ENCODE data around the gene PSMD1.

PSMD1 gene

DNA sequence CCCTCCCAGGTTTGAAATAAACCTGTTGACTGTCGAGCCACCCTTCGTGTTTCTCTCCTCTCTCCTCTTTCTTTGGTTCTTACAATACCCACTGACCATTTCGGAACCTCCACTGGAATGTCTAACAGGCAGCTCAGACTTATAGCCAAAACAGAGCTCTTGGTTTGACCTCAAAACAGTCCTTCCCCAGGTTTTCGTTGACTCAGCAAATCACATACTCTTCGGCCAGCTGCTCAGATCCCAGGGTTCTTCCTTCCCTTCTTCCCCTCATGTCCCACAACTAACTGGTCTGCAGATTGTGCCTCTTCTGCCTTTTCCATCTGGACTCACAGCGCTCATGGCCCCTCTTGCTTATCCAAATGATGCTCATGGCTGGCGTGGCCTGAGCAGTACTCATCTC, 146.4 kb downstream of the PSMD1 start:
- Histone ChIP-seq H3K36me3 (replicated peaks; ENCODE audit: low read depth, low read length) (no peaks in the 10 kb centered on the region), H3K9me3 (ENCODE audit: insufficient read depth, low read length) (no peaks in the 10 kb centered on the region), H3K79me2 (ENCODE audit: low read length) (no peaks in the 10 kb centered on the region), H3K9ac (ENCODE audit: low read length) (no peak overlapping the region), H3K4me2 (ENCODE audit: low read length) (no peak overlapping the region), H4K20me1 (ENCODE audit: insufficient read depth, low read length) (no peaks in the 10 kb centered on the region), H2AFZ (ENCODE audit: low read depth, low read length) (no peak overlapping the region), H3K27ac (ENCODE audit: low read length) (no peak overlapping the region), H3K4me1 (ENCODE audit: low read length) (peaks cover 4% of the 10 kb centered on the region), H3K4me3 (ENCODE audit: low read length) (no peak overlapping the region), H3K27me3 (ENCODE audit: low read depth, low read length) (no peaks in the 10 kb centered on the region)
- TF ChIP-seq, protein P1, sequence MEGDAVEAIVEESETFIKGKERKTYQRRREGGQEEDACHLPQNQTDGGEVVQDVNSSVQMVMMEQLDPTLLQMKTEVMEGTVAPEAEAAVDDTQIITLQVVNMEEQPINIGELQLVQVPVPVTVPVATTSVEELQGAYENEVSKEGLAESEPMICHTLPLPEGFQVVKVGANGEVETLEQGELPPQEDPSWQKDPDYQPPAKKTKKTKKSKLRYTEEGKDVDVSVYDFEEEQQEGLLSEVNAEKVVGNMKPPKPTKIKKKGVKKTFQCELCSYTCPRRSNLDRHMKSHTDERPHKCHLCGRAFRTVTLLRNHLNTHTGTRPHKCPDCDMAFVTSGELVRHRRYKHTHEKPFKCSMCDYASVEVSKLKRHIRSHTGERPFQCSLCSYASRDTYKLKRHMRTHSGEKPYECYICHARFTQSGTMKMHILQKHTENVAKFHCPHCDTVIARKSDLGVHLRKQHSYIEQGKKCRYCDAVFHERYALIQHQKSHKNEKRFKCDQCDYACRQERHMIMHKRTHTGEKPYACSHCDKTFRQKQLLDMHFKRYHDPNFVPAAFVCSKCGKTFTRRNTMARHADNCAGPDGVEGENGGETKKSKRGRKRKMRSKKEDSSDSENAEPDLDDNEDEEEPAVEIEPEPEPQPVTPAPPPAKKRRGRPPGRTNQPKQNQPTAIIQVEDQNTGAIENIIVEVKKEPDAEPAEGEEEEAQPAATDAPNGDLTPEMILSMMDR (IDR thresholded peaks at IDR 0.05; ENCODE audit: low read depth, low read length): no peak
- no peak for TF ChIP-seq EZH2phosphoT487 (IDR thresholded peaks at IDR 0.05; ENCODE audit: low read depth)

DNA sequence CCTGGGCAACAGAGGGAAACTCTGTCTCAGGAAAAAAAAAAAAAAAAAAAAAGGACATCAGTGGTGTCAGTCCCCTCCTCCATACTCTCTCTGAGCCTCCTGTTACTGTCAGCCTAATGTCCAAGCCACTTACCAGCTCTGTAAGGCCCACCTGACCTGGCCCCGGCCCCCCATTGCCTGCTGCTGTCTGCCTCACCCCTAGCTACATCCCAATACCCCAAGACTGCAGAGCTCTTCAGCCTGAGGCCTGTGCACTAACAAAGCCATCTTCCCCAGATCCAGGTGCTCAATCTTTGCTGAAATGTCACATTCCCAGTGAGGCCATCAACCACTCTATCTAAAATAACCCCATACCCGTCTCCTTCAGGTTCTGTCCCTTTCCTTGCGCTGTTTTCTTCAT, 147.5 kb downstream of the PSMD1 start:
- Histone ChIP-seq H3K36me3 (replicated peaks; ENCODE audit: low read depth, low read length) (no peaks in the 10 kb centered on the region), H3K27me3 (ENCODE audit: low read depth, low read length) (no peaks in the 10 kb centered on the region), H3K27ac (ENCODE audit: low read length) (no peak overlapping the region), H3K79me2 (ENCODE audit: low read length) (no peaks in the 10 kb centered on the region), H3K9ac (ENCODE audit: low read length) (no peak overlapping the region), H3K9me3 (ENCODE audit: insufficient read depth, low read length) (no peaks in the 10 kb centered on the region), H3K4me1 (ENCODE audit: low read length) (peaks cover 2% of the 10 kb centered on the region), H3K4me2 (ENCODE audit: low read length) (no peak overlapping the region), H4K20me1 (ENCODE audit: insufficient read depth, low read length) (no peaks in the 10 kb centered on the region), H3K4me3 (ENCODE audit: low read length) (no peak overlapping the region), H2AFZ (ENCODE audit: low read depth, low read length) (no peak overlapping the region)
- TF ChIP-seq EZH2phosphoT487 (IDR thresholded peaks at IDR 0.05; ENCODE audit: low read depth): no peak
- TF ChIP-seq, protein P1 (IDR thresholded peaks at IDR 0.05; ENCODE audit: low read depth, low read length): no peak

DNA sequence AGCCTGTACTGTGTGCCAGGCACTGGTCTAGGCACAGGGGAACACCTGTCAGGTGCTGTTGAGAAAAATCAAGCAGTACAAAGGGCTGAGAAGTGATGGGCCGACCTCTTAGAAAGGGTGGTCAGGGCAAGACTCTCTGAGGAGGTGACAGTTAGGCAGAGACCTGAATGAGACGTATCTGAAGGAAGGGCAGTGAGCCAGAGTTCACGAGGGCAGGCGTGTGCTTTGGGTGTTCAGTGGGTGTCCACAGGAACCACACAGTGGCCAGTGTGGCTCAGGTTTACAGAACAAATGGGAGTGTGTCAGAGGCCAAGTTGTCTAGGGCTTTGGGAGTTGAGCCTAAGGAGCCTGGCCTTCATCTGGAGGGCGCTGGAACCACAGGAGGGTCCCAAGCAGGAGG, 147.9 kb downstream of the PSMD1 start:
- no peaks in the 10 kb centered on the region for H3K36me3 ChIP-seq (replicated peaks; ENCODE audit: low read depth, low read length)
- no peaks in the 10 kb centered on the region for H3K9me3 ChIP-seq (ENCODE audit: insufficient read depth, low read length)
- no peaks in the 10 kb centered on the region for H3K4me1 ChIP-seq (ENCODE audit: low read length)
- no peak overlapping the region for H3K27ac ChIP-seq (ENCODE audit: low read length)
- no peak overlapping the region for H2AFZ ChIP-seq (ENCODE audit: low read depth, low read length)
- no peaks in the 10 kb centered on the region for H3K79me2 ChIP-seq (ENCODE audit: low read length)
- no peak overlapping the region for H3K4me2 ChIP-seq (ENCODE audit: low read length)
- no peak overlapping the region for H3K9ac ChIP-seq (ENCODE audit: low read length)
- H3K27me3 ChIP-seq (ENCODE audit: low read depth, low read length): no peaks in the 10 kb centered on the region
- H3K4me3 ChIP-seq (ENCODE audit: low read length): no peak overlapping the region
- no peak for TF ChIP-seq EZH2phosphoT487 (IDR thresholded peaks at IDR 0.05; ENCODE audit: low read depth)
- TF ChIP-seq, protein P1 (IDR thresholded peaks at IDR 0.05; ENCODE audit: low read depth, low read length): no peak
- no peaks in the 10 kb centered on the region for H4K20me1 ChIP-seq (ENCODE audit: insufficient read depth, low read length)

DNA sequence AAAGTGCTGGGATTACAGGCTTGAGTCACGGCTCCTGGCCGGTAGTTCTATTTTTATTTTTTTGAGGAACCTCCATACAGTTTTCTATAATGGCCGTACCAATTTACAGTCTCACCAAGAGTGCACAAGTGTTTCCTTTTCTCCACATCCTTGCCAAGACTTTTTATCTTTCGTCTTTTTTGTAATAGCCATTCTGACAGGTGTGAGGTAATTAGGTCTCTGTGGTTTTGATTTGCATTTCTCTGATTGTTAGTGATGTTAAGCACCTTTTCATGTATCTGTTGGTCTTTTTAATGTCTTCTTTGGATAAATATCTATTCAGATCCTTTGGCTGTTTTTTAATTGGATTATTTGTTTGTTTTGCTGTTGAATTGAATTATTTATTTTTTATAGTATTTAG, 151.1 kb downstream of the PSMD1 start:
- TF ChIP-seq EZH2phosphoT487 (IDR thresholded peaks at IDR 0.05; ENCODE audit: low read depth): no peak
- TF ChIP-seq, protein P1 (IDR thresholded peaks at IDR 0.05; ENCODE audit: low read depth, low read length): no peak
- Histone ChIP-seq H3K4me2 (ENCODE audit: low read length) (no peak overlapping the region), H3K4me3 (ENCODE audit: low read length) (no peak overlapping the region), H3K9ac (ENCODE audit: low read length) (no peak overlapping the region), H3K9me3 (ENCODE audit: insufficient read depth, low read length) (no peaks in the 10 kb centered on the region), H3K27ac (ENCODE audit: low read length) (no peak overlapping the region), H2AFZ (ENCODE audit: low read depth, low read length) (no peak overlapping the region), H4K20me1 (ENCODE audit: insufficient read depth, low read length) (no peaks in the 10 kb centered on the region), H3K36me3 (replicated peaks; ENCODE audit: low read depth, low read length) (no peaks in the 10 kb centered on the region), H3K79me2 (ENCODE audit: low read length) (no peaks in the 10 kb centered on the region), H3K27me3 (ENCODE audit: low read depth, low read length) (no peaks in the 10 kb centered on the region), H3K4me1 (ENCODE audit: low read length) (no peaks in the 10 kb centered on the region)

All from OCI-LY3 (cell line).